PFSK-1 (cell line): ENCODE data around the gene TBC1D24.

Experiments
- FOXP2 ChIP-seq: optimal IDR thresholded peaks from 2 replicates; pipeline ENCODE3; 2011; ENCODE audit warnings: borderline replicate concordance, control low read depth, inconsistent platforms; ENCODE audit not compliant: insufficient read depth; ENCODE audit errors: extremely low read length, extremely low read depth
- POLR2AphosphoS5 ChIP-seq: IDR thresholded peaks from 2 replicates; pipeline ENCODE4 v1.6.1; 2012; ENCODE audit warnings: low read depth, mild to moderate bottlenecking, control low read depth, low read length, moderate library complexity
- SIN3A ChIP-seq: IDR thresholded peaks from 2 replicates; pipeline ENCODE4 v1.6.1; 2012; ENCODE audit warnings: mild to moderate bottlenecking, low read length, moderate library complexity, borderline replicate concordance; ENCODE audit not compliant: insufficient read depth
- TAF1 ChIP-seq: IDR thresholded peaks from 2 replicates; pipeline ENCODE4 v1.6.1; 2012; ENCODE audit warnings: low read length, control low read depth, borderline replicate concordance; ENCODE audit not compliant: insufficient read depth
- TF ChIP-seq, protein P1 (sequence below), 2 experiments: IDR thresholded peaks; 2 replicates each; pipeline versions ENCODE4 v1.6.1 to v1.8.0; 2011 to 2012; ENCODE audit warnings: low read depth in 2 of 2, low read length in 2 of 2, control low read depth in 1 of 2, inconsistent platforms in 1 of 2, mild to moderate bottlenecking in 1 of 2, moderate library complexity in 1 of 2; ENCODE audit not compliant: insufficient read depth in 1 of 2

The TBC1D24 gene

DNA sequence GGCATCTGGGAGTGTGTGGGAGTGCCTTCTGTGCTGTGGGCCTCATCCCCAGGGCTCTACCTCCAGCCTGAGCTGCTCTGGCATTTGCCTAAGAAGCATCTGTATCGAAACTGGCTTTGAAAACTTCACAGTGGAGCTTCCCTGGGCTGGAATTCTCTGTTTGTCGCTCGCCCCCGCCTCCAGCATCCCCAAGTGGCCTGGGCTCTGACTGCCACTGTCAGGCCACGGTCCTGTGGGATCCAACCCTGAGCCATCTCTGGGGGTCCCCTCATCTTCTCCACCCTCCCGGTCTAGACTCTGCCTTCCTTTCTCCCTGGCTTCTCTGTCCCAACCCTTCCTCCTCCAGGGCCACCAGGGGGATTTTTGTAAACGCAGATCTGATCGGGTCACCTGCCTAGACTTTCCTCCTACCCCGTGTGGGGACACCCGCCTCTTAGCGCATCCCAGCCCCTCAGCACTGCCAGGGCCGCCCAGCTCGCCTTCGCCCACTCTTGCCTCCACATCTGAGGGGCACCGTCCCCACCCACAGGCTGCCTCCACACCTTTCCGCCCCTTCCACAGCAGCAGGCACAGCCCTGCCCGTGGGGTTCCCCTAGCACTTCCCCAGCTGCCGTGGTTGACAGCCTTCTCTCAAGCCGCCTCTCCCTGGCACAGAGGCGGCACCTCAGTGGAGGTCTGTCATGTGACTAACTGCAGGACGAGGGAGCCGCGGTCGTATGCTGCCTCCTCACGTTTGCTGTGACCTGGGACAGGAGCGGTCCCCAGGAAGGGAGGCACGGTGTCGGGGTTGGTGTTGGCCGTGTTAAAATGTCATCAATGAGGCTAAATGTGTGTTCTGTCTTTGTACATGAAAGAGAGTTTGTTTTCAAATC lies 12.0 kb downstream of the TBC1D24 start:
- TF ChIP-seq, protein P1, sequence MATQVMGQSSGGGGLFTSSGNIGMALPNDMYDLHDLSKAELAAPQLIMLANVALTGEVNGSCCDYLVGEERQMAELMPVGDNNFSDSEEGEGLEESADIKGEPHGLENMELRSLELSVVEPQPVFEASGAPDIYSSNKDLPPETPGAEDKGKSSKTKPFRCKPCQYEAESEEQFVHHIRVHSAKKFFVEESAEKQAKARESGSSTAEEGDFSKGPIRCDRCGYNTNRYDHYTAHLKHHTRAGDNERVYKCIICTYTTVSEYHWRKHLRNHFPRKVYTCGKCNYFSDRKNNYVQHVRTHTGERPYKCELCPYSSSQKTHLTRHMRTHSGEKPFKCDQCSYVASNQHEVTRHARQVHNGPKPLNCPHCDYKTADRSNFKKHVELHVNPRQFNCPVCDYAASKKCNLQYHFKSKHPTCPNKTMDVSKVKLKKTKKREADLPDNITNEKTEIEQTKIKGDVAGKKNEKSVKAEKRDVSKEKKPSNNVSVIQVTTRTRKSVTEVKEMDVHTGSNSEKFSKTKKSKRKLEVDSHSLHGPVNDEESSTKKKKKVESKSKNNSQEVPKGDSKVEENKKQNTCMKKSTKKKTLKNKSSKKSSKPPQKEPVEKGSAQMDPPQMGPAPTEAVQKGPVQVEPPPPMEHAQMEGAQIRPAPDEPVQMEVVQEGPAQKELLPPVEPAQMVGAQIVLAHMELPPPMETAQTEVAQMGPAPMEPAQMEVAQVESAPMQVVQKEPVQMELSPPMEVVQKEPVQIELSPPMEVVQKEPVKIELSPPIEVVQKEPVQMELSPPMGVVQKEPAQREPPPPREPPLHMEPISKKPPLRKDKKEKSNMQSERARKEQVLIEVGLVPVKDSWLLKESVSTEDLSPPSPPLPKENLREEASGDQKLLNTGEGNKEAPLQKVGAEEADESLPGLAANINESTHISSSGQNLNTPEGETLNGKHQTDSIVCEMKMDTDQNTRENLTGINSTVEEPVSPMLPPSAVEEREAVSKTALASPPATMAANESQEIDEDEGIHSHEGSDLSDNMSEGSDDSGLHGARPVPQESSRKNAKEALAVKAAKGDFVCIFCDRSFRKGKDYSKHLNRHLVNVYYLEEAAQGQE (IDR thresholded peaks at IDR 0.05; ENCODE audit: insufficient read depth in 1 of 2, low read depth in 2 of 2, low read length in 2 of 2) = no peak
- no peak for TF ChIP-seq TAF1
- no peak for TF ChIP-seq POLR2AphosphoS5
- TF ChIP-seq SIN3A = no peak
- TF ChIP-seq FOXP2 = no peak

DNA sequence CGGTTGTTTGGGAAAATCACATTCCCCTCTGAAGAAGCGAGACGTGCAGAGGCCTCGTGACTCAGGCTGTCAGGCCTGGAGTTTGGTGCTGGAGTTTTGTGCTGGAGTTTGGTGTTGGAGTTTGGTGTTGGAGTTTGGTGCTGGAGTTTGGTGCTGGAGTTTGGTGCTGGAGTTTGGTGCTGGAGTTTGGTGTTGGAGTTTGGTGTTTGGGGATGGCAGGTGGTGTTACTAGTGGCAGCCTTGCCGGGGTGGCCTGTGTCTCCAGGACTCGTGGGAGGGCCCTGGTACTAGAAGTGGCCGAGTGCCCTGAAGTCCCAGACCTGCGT lies 12.6 kb downstream of the TBC1D24 start:
- no peak for TF ChIP-seq TAF1
- TF ChIP-seq POLR2AphosphoS5 = no peak
- TF ChIP-seq FOXP2 = no peak
- TF ChIP-seq, protein P1 (IDR thresholded peaks at IDR 0.05; ENCODE audit: insufficient read depth in 1 of 2, low read depth in 2 of 2, low read length in 2 of 2) = no peak
- TF ChIP-seq SIN3A = no peak

DNA sequence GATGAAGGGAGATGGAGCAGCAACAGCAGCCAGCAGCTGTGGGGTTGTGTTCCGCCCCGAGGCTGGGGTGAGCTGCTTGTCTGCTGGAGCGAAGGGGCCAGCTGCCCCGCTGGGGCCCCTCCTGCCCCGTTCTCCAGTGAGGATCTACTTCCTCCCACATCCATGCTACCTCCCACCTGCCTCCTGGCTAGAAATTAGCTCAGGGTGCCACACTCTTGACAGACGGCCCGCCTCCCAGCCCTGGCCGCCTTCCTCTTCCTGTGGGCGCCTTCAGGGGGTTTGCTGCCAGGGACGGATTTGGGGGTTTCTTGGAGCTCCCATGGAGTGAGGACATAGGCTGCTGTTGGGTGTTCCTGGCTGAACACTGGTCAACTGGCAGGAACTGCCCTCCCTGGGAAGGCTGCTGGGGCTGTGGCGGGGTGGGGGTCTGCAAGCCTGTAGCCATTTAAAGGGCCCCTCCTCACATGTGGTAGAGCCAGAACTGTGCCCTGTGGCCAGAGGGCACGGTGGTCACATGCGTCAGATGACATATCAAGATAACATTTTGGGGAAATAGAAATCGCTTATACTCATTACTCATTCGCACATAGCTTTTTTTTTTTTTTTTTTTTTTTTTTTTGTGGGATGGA lies 13.1 kb downstream of the TBC1D24 start:
- TF ChIP-seq POLR2AphosphoS5 (no peak), SIN3A (no peak), TAF1 (no peak)
- TF ChIP-seq, protein P1 (IDR thresholded peaks at IDR 0.05; ENCODE audit: insufficient read depth in 1 of 2, low read depth in 2 of 2, low read length in 2 of 2) = no peak

DNA sequence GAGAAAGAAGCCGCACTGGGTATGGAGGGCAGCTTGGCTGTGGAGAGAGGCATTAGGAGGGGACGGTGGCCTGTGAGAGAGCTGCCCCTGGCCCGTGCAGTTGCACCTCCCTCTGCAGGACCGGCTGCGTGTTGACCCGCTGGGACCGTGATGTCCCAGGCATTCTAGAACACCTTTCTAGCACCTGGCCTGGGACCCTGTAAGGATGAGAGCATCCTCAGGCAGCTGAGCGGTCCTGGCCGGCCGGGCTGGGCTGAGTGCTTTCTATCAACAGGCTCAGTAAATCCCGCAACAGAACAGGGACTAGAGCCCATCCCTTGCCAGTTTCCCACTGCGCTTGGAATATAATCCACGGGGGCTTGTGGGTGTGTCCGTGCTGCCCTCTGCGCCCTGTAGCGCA lies 14.7 kb downstream of the TBC1D24 start:
- TF ChIP-seq FOXP2 (no peak), TAF1 (no peak), SIN3A (no peak), POLR2AphosphoS5 (no peak)
- TF ChIP-seq, protein P1 (IDR thresholded peaks at IDR 0.05; ENCODE audit: insufficient read depth in 1 of 2, low read depth in 2 of 2, low read length in 2 of 2) = no peak
